ENCODE results near the gene WHAMM.
"Not testable (repeated sequence)": the region's sequence is repeated elsewhere in the genome, so short reads cannot be mapped to it uniquely, and the experiment has no call there.

Gene WHAMM

GRCh38 chr15:82865981-82866380, 56.6 kb downstream of the WHAMM start:
- DNase-seq (ENCODE audit: low read depth, low spot score), result not testable (repeated sequence)

- no peak for DNase-seq (ENCODE audit: low read depth, low spot score)
These were observed 61.4 kb downstream of the WHAMM start for GRCh38 chr15:82870727-82871320.

GRCh38 chr15:82871358-82871757, 61.9 kb downstream of the WHAMM start:
- DNase-seq (ENCODE audit: low read depth, low spot score), result no peak

GRCh38 chr15:82871832-82872484, 62.5 kb downstream of the WHAMM start:
- no peak for DNase-seq (ENCODE audit: low read depth, low spot score)

- DNase-seq (ENCODE audit: low read depth, low spot score), result no peak
These were observed 63.7 kb downstream of the WHAMM start for GRCh38 chr15:82873000-82873680.

GRCh38 chr15:82874267-82874666, 64.8 kb downstream of the WHAMM start:
- no peak for DNase-seq (ENCODE audit: low read depth, low spot score)

- DNase-seq (ENCODE audit: low read depth, low spot score), result no peak
These were observed 65.5 kb downstream of the WHAMM start for GRCh38 chr15:82874961-82875360.

GRCh38 chr15:82875411-82876003, 66.1 kb downstream of the WHAMM start:
- peak; percentile 60 for DNase-seq (ENCODE audit: low read depth, low spot score)

- DNase-seq (ENCODE audit: low read depth, low spot score), result no peak
These were observed 68.4 kb downstream of the WHAMM start for GRCh38 chr15:82877825-82878224.

- no peak for DNase-seq (ENCODE audit: low read depth, low spot score)
These were observed 68.9 kb downstream of the WHAMM start for GRCh38 chr15:82878325-82878724.

- no peak for DNase-seq (ENCODE audit: low read depth, low spot score)
These were observed 71.3 kb downstream of the WHAMM start for GRCh38 chr15:82880704-82881103.

- DNase-seq (ENCODE audit: low read depth, low spot score), result no peak
These were observed 72.3 kb downstream of the WHAMM start for GRCh38 chr15:82881747-82882146.

GRCh38 chr15:82882273-82882928, 73.0 kb downstream of the WHAMM start:
- DNase-seq (ENCODE audit: low read depth, low spot score), result no peak
